SK-N-MC (cell line): ENCODE results near the gene ASB3.
"Not testable (repeated sequence)": the region's sequence is repeated elsewhere in the genome, so short reads cannot be mapped to it uniquely, and the experiment has no call there.

Experiments
- DNase-seq: peaks from one replicate; pipeline ENCODE4 v3.0.0-alpha.2; 2011; ENCODE audit warnings: low read depth, low spot score
- H3K27ac ChIP-seq: fragments of 200-600 bp; sonication (generic); 2 replicates; pipeline ENCODE4 v1.5.1; 2016; ENCODE audit warnings: mixed run types
- H3K36me3 ChIP-seq: fragments of 200-600 bp; sonication (generic); 2 replicates; pipeline ENCODE4 v1.6.1; 2017; ENCODE audit warnings: antibody characterized with exemption, low read length, mixed read lengths; ENCODE audit not compliant: insufficient read depth
- H3K4me3 ChIP-seq: fragments of 200-600 bp; sonication (generic); 2 replicates; pipeline ENCODE4 v1.5.1; 2016
- H3K9ac ChIP-seq: fragments of 200-600 bp; sonication (generic); 2 replicates; pipeline ENCODE4 v1.8.0; 2017; ENCODE audit warnings: mixed run types, mixed read lengths; ENCODE audit not compliant: insufficient read length
- H3K9me3 ChIP-seq: fragments of 200-600 bp; sonication (generic); 2 replicates; pipeline ENCODE4 v1.6.1; 2017; ENCODE audit warnings: low read depth, mild to moderate bottlenecking, antibody characterized with exemption, low read length, moderate library complexity, mixed read lengths
- EZH2 ChIP-seq: fragments of 200-600 bp; sonication (generic); IDR thresholded peaks from one replicate; pipeline ENCODE4 v1.6.1; 2017; ENCODE audit warnings: antibody characterized with exemption
- FOXP2 ChIP-seq: optimal IDR thresholded peaks from 2 replicates; pipeline ENCODE3; 2011; ENCODE audit warnings: mild to moderate bottlenecking, moderate library complexity; ENCODE audit not compliant: insufficient read depth; ENCODE audit errors: extremely low read length, control extremely low read depth
- POLR2AphosphoS5 ChIP-seq: IDR thresholded peaks from 2 replicates; pipeline ENCODE4 v1.6.1; 2012; ENCODE audit warnings: mild to moderate bottlenecking, low read depth, low read length, borderline replicate concordance

ASB3 gene

GRCh38 chr2:53727921-53728320 lies 58.8 kb downstream of the ASB3 start:
- H3K9ac ChIP-seq: no peak overlapping the region
- H3K36me3 ChIP-seq: peaks cover 7% of the 10 kb centered on the region; the same call in 1 of the 2 replicates
- H3K4me3 ChIP-seq: no peak overlapping the region
- no peaks in the 10 kb centered on the region for H3K9me3 ChIP-seq
- no peak overlapping the region for H3K27ac ChIP-seq
- DNase-seq: no peak
- TF ChIP-seq POLR2AphosphoS5 (no peak), FOXP2 (no peak), EZH2 (no peak)

- H3K9me3 ChIP-seq: no peaks in the 10 kb centered on the region
- H3K9ac ChIP-seq: no peak overlapping the region
- H3K27ac ChIP-seq: no peak overlapping the region
- no peak overlapping the region for H3K4me3 ChIP-seq
- TF ChIP-seq POLR2AphosphoS5 (no peak), FOXP2 (no peak), EZH2 (no peak)
- DNase-seq: no peak
- H3K36me3 ChIP-seq: peaks cover 6% of the 10 kb centered on the region; the same call in 1 of the 2 replicates
Observed at GRCh38 chr2:53725662-53726061, 61.1 kb downstream of the ASB3 start.

GRCh38 chr2:53724536-53724935 lies 62.2 kb downstream of the ASB3 start:
- TF ChIP-seq EZH2: no peak
- no peak for TF ChIP-seq POLR2AphosphoS5
- TF ChIP-seq FOXP2: no peak
- no peaks in the 10 kb centered on the region for H3K9me3 ChIP-seq
- no peak overlapping the region for H3K4me3 ChIP-seq
- H3K9ac ChIP-seq: no peak overlapping the region
- H3K36me3 ChIP-seq: no peaks in the 10 kb centered on the region; the same call in 1 of the 2 replicates
- DNase-seq: peak; percentile 44
- no peak overlapping the region for H3K27ac ChIP-seq

GRCh38 chr2:53720944-53721343 lies 65.8 kb downstream of the ASB3 start:
- DNase-seq, H3K4me3 ChIP-seq, H3K36me3 ChIP-seq, H3K9ac ChIP-seq, H3K27ac ChIP-seq, H3K9me3 ChIP-seq: not testable (repeated sequence)

- H3K4me3 ChIP-seq: no peak overlapping the region
- no peaks in the 10 kb centered on the region; the same call in 1 of the 2 replicates for H3K36me3 ChIP-seq
- no peak overlapping the region for H3K27ac ChIP-seq
- no peaks in the 10 kb centered on the region for H3K9me3 ChIP-seq
- no peak for DNase-seq
- H3K9ac ChIP-seq: no peak overlapping the region
- no peak for TF ChIP-seq FOXP2
- no peak for TF ChIP-seq POLR2AphosphoS5
- no peak for TF ChIP-seq EZH2
Observed at GRCh38 chr2:53715568-53715967, 71.2 kb downstream of the ASB3 start.

GRCh38 chr2:53711271-53711780 lies 75.4 kb downstream of the ASB3 start:
- TF ChIP-seq EZH2: no peak
- H3K36me3 ChIP-seq: peaks cover 16% of the 10 kb centered on the region; the same call in 1 of the 2 replicates
- no peak overlapping the region for H3K4me3 ChIP-seq
- no peaks in the 10 kb centered on the region for H3K9me3 ChIP-seq
- no peak for DNase-seq
- no peak overlapping the region for H3K9ac ChIP-seq
- H3K27ac ChIP-seq: no peak overlapping the region

- H3K36me3 ChIP-seq: peaks cover 16% of the 10 kb centered on the region; the same call in 1 of the 2 replicates
- no peak for TF ChIP-seq EZH2
- no peak for TF ChIP-seq FOXP2
- TF ChIP-seq POLR2AphosphoS5: no peak
- no peak overlapping the region for H3K27ac ChIP-seq
- no peak overlapping the region for H3K9ac ChIP-seq
- H3K4me3 ChIP-seq: no peak overlapping the region
- no peak for DNase-seq
- no peaks in the 10 kb centered on the region for H3K9me3 ChIP-seq
Observed at GRCh38 chr2:53708988-53709387, 77.8 kb downstream of the ASB3 start.

GRCh38 chr2:53701221-53701620 lies 85.5 kb downstream of the ASB3 start:
- Histone ChIP-seq H3K4me3 (no peak overlapping the region), H3K36me3 (0 out of 2 replicates have a peak, but pooled peaks cover 4% of the 10 kb centered on the region), H3K9me3 (no peaks in the 10 kb centered on the region), H3K9ac (no peak overlapping the region), H3K27ac (no peak overlapping the region)
- DNase-seq: no peak
- TF ChIP-seq EZH2 (no peak), POLR2AphosphoS5 (no peak), FOXP2 (no peak)

- TF ChIP-seq EZH2: no peak
- no peak for TF ChIP-seq FOXP2
- TF ChIP-seq POLR2AphosphoS5: no peak
- H3K36me3 ChIP-seq: 0 out of 2 replicates have a peak, but pooled peaks cover 4% of the 10 kb centered on the region
- H3K9ac ChIP-seq: no peak overlapping the region
- H3K9me3 ChIP-seq: no peaks in the 10 kb centered on the region
- H3K27ac ChIP-seq: no peak overlapping the region
- DNase-seq: no peak
- H3K4me3 ChIP-seq: no peak overlapping the region
Observed at GRCh38 chr2:53697686-53698085, 89.1 kb downstream of the ASB3 start.

- Histone ChIP-seq H3K4me3 (no peak overlapping the region), H3K9ac (no peak overlapping the region), H3K36me3 (0 out of 2 replicates have a peak, but pooled peaks cover 4% of the 10 kb centered on the region), H3K27ac (no peak overlapping the region), H3K9me3 (no peaks in the 10 kb centered on the region)
- DNase-seq: no peak
- TF ChIP-seq FOXP2: no peak
- TF ChIP-seq POLR2AphosphoS5: no peak
- TF ChIP-seq EZH2: no peak
Observed at GRCh38 chr2:53697092-53697491, 89.7 kb downstream of the ASB3 start.
